HEK293 (cell line): ENCODE measurements around the gene SF3B6.
"Not testable (repeated sequence)": the region's sequence is repeated elsewhere in the genome, so short reads cannot be mapped to it uniquely, and the experiment has no call there.

Source experiments
- KLF7 ChIP-seq: fragments of 450-650 bp; formaldehyde crosslinking; IDR thresholded peaks from 2 replicates; pipeline ENCODE4 v1.5.1; 2016; ENCODE audit warnings: missing biosample characterization, missing genetic modification characterization, borderline replicate concordance
- ZFHX2 ChIP-seq: fragments of 450-650 bp; formaldehyde crosslinking; conservative IDR thresholded peaks from 2 replicates; pipeline ENCODE4 v1.5.1; 2016; ENCODE audit warnings: missing biosample characterization, missing genetic modification characterization
- ZNF24 ChIP-seq: fragments of 450-650 bp; formaldehyde crosslinking; IDR thresholded peaks from 2 replicates; pipeline ENCODE4 v1.5.1; 2016; ENCODE audit warnings: missing biosample characterization, missing genetic modification characterization
- ZNF366 ChIP-seq: fragments of 450-650 bp; formaldehyde crosslinking; conservative IDR thresholded peaks from 2 replicates; pipeline ENCODE4 v1.5.1; 2016; ENCODE audit warnings: missing biosample characterization, missing genetic modification characterization
- ZNF768 ChIP-seq: fragments of 450-650 bp; formaldehyde crosslinking; IDR thresholded peaks from 2 replicates; pipeline ENCODE4 v1.5.1; 2018; ENCODE audit warnings: missing biosample characterization, mild to moderate bottlenecking, missing genetic modification characterization
- TF ChIP-seq, protein P1 (sequence below): fragments of 450-650 bp; formaldehyde crosslinking; IDR thresholded peaks from 2 replicates; pipeline ENCODE4 v1.5.1; 2016; ENCODE audit warnings: missing biosample characterization, missing genetic modification characterization
- TF ChIP-seq, protein P2 (sequence below): fragments of 450-650 bp; formaldehyde crosslinking; IDR thresholded peaks from 2 replicates; pipeline ENCODE4 v1.5.1; 2016; ENCODE audit warnings: missing biosample characterization, missing genetic modification characterization

DNA sequence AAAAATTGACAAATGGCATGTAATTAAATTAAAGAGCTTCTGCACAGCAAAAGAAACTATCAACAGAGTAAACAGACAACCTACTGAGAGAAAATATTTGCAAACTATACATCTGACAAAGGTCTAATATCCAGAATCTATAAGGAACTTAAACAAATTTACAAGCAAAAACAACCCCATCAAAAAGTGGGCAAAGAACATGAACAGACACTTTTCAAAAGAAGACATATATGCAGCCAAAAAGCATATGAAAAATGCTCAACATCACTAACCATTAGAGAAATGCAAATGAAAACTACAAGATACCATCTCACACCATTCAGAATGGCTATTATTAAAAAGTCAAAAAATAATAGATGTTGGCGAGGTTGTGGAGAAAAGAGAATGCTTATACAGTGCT is 33.3 kb upstream of the SF3B6 start:
- TF ChIP-seq, protein P1, sequence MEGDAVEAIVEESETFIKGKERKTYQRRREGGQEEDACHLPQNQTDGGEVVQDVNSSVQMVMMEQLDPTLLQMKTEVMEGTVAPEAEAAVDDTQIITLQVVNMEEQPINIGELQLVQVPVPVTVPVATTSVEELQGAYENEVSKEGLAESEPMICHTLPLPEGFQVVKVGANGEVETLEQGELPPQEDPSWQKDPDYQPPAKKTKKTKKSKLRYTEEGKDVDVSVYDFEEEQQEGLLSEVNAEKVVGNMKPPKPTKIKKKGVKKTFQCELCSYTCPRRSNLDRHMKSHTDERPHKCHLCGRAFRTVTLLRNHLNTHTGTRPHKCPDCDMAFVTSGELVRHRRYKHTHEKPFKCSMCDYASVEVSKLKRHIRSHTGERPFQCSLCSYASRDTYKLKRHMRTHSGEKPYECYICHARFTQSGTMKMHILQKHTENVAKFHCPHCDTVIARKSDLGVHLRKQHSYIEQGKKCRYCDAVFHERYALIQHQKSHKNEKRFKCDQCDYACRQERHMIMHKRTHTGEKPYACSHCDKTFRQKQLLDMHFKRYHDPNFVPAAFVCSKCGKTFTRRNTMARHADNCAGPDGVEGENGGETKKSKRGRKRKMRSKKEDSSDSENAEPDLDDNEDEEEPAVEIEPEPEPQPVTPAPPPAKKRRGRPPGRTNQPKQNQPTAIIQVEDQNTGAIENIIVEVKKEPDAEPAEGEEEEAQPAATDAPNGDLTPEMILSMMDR (tag by site-specific recombination), result not testable (repeated sequence)
- TF ChIP-seq ZNF768 (tag by site-specific recombination); KLF7 (tag by site-specific recombination); ZFHX2; ZNF366 (tag by site-specific recombination); ZNF24 (tag by site-specific recombination): not testable (repeated sequence)
- TF ChIP-seq, protein P2, sequence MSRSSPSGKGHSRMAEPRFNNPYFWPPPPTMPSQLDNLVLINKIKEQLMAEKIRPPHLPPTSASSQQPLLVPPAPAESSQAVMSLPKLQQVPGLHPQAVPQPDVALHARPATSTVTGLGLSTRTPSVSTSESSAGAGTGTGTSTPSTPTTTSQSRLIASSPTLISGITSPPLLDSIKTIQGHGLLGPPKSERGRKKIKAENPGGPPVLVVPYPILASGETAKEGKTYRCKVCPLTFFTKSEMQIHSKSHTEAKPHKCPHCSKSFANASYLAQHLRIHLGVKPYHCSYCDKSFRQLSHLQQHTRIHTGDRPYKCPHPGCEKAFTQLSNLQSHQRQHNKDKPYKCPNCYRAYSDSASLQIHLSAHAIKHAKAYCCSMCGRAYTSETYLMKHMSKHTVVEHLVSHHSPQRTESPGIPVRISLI (tag by site-specific recombination), result not testable (repeated sequence)
